Choroid plexus epithelial cell (primary cell): Measurements from ENCODE around the gene FAM234A.
"Not testable (repeated sequence)": the region's sequence is repeated elsewhere in the genome, so short reads cannot be mapped to it uniquely, and the experiment has no call there.

Experiments
- DNase-seq: peaks from one replicate; pipeline ENCODE4 v3.0.0-alpha.2; 2010; ENCODE audit warnings: low read depth
- H3K4me3 ChIP-seq: 2 replicates; pipeline ENCODE4 v1.5.1; 2011; ENCODE audit warnings: low read depth, mild to moderate bottlenecking, control low read depth, low read length, moderate library complexity
- TF ChIP-seq, protein P1 (sequence below): conservative IDR thresholded peaks from 2 replicates; pipeline ENCODE4 v1.5.1; 2011; ENCODE audit warnings: low read depth, mild to moderate bottlenecking, control low read depth, inconsistent platforms, low read length, moderate library complexity

Gene FAM234A

DNA sequence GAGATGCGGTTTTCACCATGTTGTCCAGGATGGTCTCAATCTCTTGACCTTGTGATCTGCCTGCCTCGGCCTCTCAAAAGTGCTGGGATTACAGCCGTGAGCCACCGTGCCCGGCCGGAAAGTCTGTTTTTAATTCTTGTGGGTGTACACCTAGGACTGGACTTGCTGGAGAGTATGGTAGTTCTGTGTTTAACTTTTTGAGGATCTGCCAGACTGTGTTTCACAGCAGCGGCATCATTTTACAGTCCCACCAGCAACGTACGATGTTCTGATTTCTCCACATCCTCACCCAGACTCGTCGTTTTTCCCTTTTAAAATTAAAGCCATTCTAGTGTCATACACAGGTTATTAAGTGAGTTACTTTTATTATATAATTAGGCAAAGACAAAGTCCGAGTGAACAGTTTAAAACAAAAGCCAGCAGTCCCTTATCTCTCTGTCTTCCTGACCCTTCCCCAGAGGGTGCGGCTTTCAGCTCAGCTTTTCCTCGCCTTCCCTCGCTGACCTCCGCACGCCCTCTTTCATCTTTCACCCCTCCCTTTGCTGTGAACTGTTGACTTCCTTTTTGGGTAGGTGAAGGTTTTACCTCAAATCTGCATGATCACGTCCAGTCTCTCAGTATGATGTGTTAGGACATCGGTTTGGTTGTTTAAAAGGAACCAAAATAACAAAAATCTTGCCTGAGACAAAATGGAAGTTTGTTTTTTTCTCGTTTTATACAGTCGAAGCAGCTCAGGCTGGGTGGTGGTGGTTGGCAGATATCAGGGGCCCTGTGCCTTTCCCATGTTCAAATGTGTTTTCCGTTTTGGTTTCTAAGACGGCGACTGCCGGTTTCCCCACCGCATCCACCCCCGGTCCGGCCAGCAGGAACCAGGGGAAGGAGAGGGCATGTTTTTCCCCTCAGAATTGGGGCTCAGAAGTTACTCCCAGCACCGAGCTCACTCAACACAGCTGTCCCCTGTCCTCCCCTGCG lies 18.0 kb downstream of the FAM234A start:
- peak; percentile 63 for DNase-seq
- peak overlapping the region; percentile 19 for H3K4me3 ChIP-seq
- TF ChIP-seq, protein P1, sequence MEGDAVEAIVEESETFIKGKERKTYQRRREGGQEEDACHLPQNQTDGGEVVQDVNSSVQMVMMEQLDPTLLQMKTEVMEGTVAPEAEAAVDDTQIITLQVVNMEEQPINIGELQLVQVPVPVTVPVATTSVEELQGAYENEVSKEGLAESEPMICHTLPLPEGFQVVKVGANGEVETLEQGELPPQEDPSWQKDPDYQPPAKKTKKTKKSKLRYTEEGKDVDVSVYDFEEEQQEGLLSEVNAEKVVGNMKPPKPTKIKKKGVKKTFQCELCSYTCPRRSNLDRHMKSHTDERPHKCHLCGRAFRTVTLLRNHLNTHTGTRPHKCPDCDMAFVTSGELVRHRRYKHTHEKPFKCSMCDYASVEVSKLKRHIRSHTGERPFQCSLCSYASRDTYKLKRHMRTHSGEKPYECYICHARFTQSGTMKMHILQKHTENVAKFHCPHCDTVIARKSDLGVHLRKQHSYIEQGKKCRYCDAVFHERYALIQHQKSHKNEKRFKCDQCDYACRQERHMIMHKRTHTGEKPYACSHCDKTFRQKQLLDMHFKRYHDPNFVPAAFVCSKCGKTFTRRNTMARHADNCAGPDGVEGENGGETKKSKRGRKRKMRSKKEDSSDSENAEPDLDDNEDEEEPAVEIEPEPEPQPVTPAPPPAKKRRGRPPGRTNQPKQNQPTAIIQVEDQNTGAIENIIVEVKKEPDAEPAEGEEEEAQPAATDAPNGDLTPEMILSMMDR = no peak

DNA sequence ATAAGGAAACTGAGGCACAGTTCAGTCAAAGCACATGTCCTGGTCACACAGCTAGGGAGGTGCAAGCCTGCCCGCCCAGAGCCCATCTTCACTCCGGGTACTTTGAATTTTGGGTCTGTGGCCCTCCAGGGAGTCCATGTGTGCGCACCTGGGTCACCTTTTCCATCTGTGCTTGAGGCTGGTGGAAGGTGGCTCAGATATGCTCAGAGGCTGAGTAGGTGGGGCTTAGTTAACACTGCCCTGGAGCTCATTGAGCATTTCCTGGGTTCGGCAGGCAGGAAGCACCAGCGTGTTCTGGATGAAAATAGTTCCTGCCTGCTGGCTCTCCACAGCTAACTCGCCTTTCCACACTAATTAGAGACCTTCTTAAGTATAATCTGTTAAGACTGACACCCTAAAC lies 19.2 kb downstream of the FAM234A start:
- TF ChIP-seq, protein P1 = no peak
- DNase-seq = no peak
- H3K4me3 ChIP-seq = no peak overlapping the region

DNA sequence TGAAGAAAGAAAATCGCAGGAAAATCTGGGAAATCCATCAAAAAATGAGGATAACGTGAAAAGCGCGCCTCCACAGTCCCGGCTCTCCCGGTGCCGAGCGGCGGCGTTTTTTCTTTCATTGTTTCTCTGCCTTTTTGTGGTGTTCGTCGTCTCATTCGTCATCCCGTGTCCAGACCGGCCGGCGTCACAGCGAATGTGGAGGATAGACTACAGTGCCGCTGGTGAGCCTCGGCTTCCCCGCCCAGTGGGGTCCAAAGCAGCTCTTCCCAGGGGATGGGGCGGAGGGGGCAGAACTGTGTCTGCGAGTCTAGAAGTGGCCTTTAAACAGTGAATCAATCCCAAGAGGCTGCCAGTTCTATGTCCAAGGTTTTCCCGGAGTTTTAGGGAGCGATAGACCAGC lies 19.8 kb downstream of the FAM234A start:
- H3K4me3 ChIP-seq = no peak overlapping the region
- TF ChIP-seq, protein P1 = no peak
- DNase-seq = no peak

DNA sequence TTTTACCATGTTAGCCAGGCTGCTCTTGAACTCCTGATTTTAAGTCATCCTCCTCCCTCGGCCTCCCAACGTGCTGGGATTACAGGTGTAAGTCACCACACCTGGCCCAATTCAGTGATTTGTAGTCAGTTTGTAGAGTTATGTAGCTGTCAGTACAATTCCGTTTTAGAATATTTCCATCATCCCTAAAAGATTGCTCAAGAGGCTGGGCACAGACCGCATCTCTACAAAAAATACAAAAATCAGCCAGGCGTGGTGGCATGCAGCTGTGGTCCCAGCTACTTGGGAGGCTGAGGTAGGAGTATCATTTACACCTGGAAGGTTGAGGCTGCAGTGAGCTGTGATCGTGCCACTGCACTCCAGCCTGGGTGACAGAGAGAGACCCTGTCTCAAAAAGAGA lies 20.6 kb downstream of the FAM234A start:
- TF ChIP-seq, protein P1 = no peak
- DNase-seq = no peak

DNA sequence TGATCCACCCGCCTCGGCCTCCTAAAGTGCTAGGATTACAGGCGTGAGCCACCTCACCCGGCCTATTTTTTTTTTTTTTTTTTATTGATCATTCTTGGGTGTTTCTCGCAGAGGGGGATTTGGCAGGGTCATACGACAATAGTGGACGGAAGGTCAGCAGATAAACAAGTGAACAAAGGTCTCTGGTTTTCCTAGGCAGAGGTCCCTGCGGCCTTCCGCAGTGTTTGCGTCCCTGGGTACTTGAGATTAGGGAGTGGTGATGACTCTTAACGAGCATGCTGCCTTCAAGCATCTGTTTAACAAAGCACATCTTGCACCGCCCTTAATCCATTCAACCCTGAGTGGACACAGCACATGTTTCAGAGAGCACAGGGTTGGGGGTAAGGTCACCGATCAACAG lies 23.5 kb downstream of the FAM234A start:
- H3K4me3 ChIP-seq, DNase-seq: not testable (repeated sequence)

More for the DNA sequence above, 20.6 kb downstream of the FAM234A start:
- no peak overlapping the region for H3K4me3 ChIP-seq

DNA sequence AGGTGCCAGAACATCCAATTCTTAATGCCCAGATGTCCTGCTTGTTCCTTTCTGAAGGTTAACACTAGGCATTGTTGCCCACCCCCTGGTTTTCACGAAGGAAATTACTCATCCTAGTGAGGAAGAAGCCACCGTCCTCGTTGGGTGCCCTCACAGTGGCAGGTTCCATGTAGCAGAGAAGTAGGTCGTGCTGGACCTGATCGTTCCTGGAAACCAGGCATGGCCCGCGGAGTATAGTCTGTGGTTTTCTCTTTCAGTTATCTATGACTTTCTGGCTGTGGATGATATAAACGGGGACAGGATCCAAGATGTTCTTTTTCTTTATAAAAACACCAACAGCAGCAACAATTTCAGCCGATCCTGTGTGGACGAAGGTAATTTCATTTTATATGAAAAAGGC lies 24.6 kb downstream of the FAM234A start:
- TF ChIP-seq, protein P1 = no peak
- no peak overlapping the region for H3K4me3 ChIP-seq
- DNase-seq = no peak

DNA sequence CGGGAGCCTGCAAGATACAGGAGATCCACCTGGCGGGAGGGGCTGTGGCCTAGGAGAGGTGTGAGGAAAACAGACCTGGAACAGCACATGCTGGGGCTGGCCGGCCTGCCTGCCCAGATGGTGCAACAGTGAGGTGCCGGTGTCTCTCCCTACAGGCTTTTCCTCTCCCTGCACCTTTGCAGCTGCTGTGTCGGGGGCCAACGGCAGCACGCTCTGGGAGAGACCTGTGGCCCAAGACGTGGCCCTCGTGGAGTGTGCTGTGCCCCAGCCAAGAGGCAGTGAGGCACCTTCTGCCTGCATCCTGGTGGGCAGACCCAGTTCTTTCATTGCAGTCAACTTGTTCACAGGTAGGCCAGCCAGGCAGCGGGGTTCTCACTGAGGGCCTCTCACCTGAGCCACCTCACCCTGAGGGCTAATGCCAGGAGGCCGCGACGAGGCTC lies 25.2 kb downstream of the FAM234A start:
- no peak for DNase-seq
- TF ChIP-seq, protein P1 = no peak
- no peak overlapping the region for H3K4me3 ChIP-seq
